NCI-H1092 (cell line): Measurements from ENCODE around the gene STXBP1.

Source experiments
- DNase-seq: peaks from one replicate; lab custom pipeline; 2025; lab: John Stamatoyannopoulos, UW

STXBP1 gene

DNA sequence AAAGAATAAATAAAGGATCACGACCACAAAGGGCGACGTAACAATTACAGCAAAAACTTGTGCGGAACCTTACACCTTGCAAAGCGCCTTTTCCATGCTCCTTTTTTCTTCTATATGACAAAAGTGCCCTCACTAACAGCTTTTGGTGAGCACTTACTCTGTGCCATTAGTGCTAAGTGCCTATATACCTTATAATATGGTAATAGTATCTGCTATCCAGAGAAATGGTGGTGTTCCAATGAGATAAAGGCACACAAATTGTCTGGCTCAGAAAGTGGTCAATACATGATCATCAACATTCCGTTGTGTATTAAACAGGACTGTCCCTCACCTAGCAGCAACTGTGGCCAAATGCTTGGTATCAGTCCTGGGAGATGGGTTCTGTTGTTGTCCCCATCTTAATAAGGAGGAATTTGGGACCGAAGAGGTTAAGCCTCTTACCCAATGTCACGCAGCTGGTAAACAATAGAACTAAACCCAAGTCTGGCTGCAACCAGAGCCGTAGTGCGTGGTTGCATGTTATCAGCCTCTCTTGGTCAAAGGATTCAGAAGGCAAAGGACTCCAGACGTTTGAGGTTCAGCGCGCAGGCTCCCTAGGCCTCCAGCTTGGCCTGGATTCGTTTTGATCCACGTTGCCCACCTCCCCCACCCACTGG, 123.6 kb downstream of the STXBP1 start:
- DNase-seq: no peak

- DNase-seq: no peak
Observed at GRCh38 chr9:127738666-127739065, 126.6 kb downstream of the STXBP1 start.

DNA sequence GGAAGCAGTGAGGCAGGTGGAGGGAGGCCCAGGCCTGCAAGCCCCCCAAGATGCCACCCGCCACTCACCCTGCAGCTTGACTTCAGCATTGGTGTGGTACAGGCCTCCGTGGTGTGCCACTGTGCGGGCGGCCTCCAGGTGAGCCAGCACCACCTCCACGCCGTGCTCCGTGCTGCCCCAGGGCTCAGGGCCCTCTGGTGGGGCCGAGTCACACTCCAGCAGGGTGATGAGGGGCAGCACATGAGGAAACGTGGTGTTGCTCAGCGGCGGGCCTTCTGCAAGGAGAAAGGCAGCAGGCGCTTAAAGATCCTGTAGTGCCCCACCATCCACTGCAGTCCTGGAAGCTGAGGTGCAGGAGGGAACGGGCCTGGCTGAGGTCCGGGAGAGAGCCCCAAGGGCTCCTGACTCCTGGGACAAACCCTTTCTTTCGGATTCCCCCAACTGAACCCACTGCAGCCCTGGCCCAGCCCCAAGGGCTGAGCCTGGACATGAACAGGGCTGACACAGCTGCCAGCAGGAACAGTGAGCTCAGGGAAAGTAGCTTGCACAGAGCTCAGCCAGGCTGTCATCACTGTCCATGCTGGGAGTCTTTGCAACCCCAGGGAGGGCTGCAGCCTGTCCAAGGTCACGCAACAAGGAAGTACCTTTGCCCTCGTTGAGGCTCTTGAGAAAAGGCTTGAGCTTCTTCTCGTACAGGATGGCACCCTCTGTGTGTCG, 127.7 kb downstream of the STXBP1 start:
- no peak for DNase-seq

GRCh38 chr9:127741831-127742434, 129.9 kb downstream of the STXBP1 start:
- DNase-seq: no peak
